HG03175 (cell line): ENCODE data around the gene CTU2.

Experiments
- ATAC-seq: cut with Tn5 transposase; IDR thresholded peaks from one replicate; pipeline ENCODE4 v1.9.1; 2021; ENCODE audit warnings: mild to moderate bottlenecking, moderate library complexity; ENCODE audit not compliant: unreplicated experiment

CTU2 gene

DNA sequence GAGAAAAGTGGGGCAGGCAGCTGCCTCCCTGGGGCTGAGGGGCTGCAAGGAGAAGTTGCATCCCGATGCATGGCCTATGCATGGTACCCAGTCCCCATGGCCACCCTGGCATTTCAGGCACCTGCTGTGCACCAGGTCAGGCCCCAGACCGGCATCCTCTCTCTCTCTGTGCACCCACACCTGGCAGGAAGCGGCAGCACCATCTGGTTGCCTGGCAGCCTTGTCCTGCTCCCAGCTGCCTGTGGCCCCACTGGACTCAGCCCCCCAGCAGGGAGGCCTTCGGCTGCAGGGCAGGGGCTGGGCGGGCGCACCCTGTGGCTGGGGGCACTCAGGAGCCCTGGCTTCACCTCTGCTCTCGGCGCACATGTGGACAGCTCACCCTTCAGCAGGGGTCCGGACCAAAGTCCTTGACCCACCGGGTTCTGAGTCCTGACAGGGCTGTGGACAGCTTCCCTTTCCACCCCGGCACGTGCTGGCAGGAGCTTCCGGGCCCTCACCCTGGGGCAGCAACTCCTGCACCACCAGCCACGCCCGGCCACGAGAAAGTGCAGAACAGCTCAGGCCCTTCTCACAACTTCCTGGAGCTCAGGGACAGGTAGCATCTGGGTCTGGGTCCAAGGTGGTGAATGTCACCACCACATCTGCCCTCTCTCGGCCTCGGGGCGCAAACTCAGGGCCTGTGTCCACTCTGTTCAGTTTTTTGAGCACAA is 36.7 kb downstream of the CTU2 start:
- ATAC-seq: no peak

GRCh38 chr16:88743693-88744576 is 37.6 kb downstream of the CTU2 start:
- ATAC-seq: no peak

- no peak for ATAC-seq
Measured at GRCh38 chr16:88744577-88745521, 38.5 kb downstream of the CTU2 start.

DNA sequence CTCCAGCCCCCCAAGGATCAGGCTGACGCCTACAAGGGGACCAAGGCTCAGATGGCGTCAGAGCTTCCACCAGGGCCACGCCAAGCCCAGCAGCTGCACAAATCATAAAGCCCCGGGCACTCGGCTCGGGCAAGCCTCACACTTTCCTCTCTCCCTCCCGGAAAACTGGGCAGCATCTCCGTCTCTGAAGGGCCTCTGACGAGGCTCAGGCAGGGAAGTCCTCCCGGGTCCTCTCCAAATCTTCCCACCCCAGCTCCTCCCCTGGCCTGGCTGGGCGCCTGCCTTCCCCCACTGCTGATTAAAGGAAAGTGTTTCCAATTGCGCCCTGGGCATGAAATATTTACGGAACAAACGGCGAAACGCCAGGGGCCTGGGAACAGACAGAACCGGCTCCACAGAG is 40.2 kb downstream of the CTU2 start:
- ATAC-seq: no peak

- ATAC-seq: no peak
Measured at GRCh38 chr16:88747588-88748301, 41.4 kb downstream of the CTU2 start.

GRCh38 chr16:88748364-88748763 is 42.1 kb downstream of the CTU2 start:
- no peak for ATAC-seq

DNA sequence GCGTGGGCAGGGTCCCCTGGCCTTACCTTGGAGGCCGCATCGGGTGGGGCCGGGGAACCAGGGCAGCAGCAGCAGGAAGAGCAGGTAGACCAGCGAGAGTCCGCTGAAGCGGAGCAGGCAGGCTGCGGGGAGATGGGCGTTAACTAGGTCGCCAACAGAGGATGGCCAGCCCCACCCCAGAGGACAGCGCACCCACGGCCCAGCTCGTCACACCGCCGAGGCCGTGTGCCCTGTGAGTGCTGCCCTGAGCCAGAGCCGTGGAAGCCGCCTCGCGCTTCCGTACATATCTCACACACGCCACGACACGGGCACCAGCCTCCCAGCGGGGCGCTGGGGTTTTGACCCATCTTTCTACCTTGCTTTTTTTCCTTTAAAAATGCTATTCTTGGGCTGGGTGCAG is 43.1 kb downstream of the CTU2 start:
- no peak for ATAC-seq

- ATAC-seq: no peak
Measured at GRCh38 chr16:88750854-88751253, 44.6 kb downstream of the CTU2 start.

DNA sequence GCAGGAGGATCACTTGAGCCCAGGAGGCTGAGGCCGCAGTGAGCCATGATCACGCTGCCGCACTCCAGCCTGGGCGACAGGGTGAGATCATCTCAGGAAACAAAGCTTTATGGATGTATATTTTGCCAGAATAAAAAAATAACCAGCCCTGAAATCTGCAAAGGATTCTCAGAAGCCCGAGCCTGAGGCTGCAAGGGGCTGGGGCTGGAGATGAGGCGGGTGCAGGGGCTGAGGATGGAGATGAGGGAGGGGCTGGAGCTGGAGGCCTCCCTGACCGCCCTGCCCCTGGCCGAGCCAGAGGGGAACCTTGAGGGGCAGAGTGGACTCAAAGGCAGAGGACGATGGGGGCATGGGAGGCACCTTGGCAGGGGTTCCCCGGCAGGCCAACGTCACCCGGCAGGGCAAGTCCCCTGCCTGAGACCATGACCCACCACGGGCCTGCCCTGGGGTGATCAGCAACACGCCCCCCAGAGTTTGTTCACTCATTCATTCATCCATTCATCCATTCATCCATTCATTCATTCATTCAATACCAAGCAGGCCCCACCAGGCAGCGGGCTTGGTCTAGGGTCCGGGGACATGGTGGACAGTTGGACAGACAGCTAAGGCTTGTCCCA is 46.2 kb downstream of the CTU2 start:
- no peak for ATAC-seq

DNA sequence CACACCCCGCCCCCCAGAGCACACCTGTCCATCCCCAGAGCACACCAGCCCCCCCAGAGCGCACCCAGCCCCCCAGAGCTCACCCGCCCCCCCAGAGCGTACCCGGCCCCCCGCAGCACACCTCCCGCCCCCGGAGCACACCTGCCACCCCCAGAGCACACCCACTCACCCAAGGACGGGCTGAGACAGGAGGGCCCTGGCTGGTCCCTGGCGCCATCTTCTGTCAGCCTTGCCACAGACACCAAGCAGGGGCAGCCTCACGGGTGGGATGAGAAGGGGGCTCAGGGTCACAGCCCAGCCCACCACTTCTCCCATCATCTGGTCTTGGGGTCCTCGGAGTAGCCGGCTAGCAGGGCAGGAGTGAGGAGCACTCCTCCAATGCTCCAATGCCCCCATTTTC is 46.9 kb downstream of the CTU2 start:
- ATAC-seq: no peak

GRCh38 chr16:88753602-88754001 is 47.3 kb downstream of the CTU2 start:
- no peak for ATAC-seq

DNA sequence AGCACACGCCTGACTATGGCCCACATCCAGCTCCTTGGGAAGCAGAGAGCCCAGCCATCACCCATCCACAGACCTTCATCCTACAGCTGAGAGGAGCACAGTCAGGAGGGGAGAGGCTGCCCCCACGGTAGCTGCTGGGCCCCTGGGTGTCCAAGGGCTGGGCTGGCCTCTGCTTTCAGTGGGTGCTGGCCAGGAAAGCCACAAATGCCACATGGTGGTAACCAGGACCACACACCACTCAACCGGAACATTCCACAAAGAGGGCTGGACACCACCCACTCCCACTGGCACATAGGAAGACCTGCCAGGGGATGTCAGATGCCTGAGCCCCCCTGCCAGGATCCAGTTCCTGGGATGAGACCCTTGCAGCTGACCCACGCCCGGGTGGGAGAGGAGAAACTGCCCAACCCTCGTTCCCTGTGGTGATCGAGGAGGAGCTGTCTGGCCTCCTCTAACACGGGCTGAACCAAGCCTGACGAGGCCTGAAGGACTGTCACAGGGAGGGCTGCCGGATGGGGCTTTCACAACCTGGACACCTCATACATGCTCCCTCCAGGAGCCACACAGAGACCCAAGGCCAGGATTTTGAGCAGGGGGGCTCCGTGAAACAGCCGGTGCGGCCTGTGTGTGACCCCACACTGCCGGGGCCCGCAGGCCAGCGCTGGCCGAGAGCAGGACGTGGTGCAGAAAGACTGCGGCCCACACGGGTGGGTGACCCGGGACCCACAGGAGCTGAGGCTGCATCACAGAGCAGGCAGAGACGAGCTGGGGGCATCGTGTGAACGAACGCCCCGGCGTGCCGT is 48.0 kb downstream of the CTU2 start:
- ATAC-seq: no peak

DNA sequence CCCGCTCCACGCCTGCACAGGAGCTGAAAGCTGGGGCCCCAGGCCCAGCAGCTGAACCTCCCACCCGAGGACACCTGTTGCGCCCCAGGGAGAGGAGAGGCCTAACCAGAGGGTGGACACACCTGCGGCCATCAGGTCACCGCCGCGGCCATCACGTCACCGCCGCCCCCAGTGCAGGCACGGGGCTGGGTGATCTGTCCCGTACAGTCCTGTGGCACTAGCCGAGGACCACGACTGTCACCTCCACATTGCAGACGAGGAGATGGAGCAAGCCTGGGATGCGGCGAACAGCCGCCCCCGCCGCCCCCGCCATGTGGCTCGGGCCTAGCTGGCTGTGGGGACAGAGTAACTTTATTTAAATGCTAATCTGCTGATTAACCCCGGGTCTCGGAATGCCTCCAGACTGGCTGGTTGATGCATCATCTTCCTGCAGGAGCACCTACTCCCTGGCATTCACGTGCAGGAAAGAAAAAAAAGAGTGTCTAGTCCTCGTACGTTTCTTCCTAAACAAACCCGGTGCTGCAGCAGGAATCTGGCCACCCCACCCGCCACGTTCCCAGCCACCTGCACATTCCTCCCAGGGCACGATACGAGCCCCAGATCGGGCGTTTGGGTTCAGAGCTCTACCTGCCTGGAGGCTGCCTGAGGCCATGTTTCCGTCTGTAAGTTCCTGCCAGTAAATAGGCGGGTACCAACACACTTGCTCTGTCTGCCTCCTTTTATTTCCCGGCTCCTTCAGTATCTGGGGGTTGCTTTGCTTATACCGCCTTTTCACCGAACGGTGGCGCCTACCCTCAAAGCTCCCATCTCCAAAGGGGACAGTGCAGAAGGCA is 48.8 kb downstream of the CTU2 start:
- no peak for ATAC-seq

DNA sequence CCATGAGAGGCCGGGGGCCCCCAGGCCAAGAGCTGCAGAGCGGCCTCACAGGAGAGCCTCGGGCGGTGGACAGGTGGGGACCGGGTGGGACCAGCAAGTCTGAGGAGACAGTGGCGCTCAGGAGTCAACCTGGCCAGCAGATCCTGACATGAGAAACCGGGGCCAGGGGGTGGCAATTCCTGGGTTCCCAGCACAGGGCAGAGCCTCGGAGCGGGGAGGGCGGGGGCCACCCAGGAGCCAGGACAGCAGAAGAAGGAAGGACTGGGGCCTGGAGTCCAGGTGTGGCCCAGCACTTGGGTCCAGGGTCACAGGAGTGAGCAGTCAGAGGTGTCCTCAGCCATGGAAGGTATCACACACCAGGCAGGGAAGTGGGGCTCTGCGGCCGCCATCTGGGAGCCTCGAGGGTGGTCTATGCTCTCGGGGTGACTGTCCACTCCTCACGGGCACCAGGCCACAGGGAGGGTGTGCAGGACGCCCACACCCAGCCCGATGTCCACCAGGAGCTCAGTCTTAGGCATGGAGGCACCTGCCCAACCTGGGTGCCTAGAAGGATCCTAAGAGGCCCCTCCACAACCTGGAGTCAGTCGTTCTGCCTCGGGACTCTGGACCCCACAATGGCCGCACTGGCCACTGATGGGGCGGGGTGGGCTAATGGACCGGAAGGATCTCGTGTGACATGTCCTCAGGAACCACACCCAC is 49.6 kb downstream of the CTU2 start:
- ATAC-seq: no peak

DNA sequence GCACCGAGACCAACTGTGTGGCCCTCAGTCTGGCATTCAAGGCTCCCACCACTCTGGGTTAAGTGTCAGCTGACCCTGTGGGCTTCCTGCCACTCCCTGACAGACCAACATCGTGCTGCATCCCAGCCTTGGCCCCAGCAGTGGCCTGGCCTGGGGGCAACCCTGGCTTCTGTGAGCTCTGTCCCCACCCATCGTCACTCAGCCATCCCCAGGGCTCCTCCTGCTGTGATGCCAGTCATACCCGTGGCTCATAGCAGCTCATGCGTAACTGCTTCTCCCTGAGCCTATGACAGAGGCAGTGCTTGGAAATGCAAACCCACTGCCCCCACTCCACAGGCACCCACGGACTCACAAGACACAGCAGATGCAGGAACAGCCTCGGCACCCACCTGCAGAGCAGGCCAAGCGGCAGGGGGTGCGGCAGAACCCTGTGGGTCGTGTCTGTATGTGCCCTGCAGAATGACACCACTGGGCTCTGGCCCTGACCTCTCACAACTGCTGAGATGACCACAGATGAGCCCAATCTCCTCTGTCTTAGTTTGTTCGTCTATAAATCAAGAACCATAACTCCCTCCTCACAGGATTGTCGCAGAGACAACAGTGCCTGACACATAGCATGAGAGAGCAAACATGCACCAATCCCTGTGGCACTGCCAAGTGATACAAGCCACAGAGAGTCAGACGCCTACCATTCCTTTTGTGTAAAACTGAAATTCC is 52.1 kb downstream of the CTU2 start:
- ATAC-seq: no peak

GRCh38 chr16:88758944-88759244 is 52.6 kb downstream of the CTU2 start:
- no peak for ATAC-seq

DNA sequence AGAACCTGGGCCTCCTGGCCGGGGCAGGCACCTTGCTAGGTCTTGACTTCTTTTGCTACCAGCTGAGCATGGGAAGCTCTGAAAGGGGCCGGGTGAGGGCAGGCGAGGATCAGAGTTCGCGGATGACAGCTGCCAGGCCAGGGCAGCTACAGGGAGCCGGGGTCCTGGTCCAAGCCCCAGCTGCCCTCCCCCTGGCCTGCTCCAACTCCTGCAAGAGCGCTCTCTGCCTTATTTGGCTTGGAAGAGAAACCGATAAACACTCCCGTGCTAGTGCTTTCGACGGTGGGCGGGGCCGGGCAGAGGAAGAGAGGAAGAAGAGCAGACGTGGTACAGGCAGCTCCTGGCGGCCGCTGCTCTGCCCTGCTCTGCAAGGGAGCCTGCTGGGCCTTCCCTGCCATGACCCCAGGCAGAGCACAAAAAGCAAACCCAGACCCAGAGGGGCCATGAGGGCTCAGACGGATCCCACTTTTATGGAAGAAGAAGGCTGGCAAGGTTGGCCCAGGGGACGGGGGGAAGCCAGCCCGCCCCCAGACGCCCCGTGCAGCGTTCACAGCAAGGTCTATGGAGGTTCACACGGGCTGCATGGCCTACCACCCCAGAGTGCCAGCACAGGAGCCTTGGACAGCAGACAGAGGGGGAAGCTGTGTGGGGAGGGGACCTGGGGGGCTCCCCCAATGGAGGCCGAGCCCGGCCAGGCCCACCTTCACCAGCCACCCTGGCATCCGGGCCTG is 53.1 kb downstream of the CTU2 start:
- ATAC-seq: no peak
